ENCODE results near the gene RPL31.
"Not testable (repeated sequence)": the region's sequence is repeated elsewhere in the genome, so short reads cannot be mapped to it uniquely, and the experiment has no call there.

Gene RPL31

GRCh38 chr2:101030866-101031554, 28.9 kb downstream of the RPL31 start:
- no peak for DNase-seq

GRCh38 chr2:101032084-101032776, 30.1 kb downstream of the RPL31 start:
- DNase-seq: no peak

GRCh38 chr2:101036562-101036961, 34.5 kb downstream of the RPL31 start:
- DNase-seq: peak; percentile 26

- no peak for DNase-seq
Measured at GRCh38 chr2:101037161-101037755, 35.2 kb downstream of the RPL31 start.

- no peak for DNase-seq
Measured at GRCh38 chr2:101038455-101039255, 36.6 kb downstream of the RPL31 start.

GRCh38 chr2:101040072-101040471, 38.0 kb downstream of the RPL31 start:
- DNase-seq: no peak

GRCh38 chr2:101040761-101041160, 38.7 kb downstream of the RPL31 start:
- no peak for DNase-seq

DNA sequence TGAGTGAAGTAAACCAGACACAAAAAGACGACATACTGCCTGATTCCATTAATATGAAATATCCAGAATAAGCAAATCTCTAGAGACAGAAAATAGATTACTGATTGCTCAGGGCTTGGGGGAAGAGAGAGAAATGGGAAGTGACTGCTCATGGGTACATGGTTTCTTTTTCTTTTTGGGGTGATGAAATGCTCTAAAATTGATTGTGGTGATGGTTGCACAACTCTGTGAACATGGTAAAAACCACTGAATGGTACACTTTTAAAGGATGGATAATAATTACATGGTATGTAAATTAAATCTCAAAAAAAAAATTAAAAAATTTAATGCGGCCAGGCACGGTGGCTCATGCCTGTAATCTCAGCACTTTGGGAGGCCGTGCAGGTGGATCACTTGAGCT, 39.3 kb downstream of the RPL31 start:
- DNase-seq: no peak

DNA sequence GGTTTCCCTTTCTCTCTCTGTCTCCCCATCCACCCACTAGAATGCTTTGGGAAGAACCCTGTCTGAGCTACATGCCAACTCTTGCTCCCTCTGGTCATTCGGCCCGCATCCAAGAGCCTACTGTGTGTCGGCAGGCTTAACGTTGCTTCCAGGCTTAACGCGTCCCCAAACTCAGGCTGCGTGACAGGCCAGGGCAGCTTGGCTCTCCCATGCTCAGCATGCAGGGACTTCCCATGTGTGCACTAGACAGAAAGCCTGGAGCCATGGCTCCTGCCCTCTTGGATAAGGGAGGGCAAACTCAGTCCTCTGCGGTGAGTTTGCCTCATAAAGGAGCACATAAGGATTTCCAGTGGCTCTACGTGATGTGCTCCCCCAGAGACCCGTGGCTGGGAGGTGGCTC, 43.2 kb downstream of the RPL31 start:
- DNase-seq: no peak

GRCh38 chr2:101047075-101047766, 45.1 kb downstream of the RPL31 start:
- DNase-seq: no peak

DNA sequence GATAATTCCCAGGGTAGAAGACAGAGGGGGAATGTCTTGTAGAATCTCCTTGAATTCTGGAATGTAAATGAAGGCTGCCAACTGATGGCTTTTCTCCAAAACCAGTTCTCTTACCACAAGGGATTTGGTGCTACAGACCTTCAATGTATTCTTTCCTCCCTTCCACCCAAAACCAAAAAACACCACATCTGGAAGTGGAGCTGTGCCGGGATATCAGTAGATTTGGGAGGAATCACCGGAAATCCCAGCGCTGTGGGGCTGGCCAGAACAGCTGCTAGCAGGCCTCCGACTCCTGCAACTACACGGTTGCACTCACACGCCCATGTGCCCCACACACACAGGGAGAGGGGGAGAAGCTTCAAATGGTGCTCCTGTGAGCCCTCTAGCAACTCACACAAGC, 45.7 kb downstream of the RPL31 start:
- no peak for DNase-seq

DNA sequence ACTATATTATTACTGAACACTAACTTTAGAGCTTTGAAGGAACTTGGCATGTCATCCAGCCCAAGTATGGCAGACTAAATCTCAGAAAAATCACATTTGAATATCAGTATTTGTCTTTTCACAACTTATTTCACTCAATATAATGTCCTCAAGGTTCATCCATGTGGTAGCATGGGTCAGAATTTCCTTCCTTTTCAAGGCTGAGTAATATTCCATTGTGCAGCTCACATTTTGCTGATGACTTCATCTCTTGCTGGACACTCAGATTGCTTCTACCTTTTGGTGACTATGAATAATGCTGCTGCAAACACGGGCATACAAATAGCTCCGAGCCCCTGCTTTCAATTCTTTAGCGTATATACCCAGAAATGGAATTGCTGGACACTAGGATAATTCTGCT, 46.7 kb downstream of the RPL31 start:
- DNase-seq: no peak

DNA sequence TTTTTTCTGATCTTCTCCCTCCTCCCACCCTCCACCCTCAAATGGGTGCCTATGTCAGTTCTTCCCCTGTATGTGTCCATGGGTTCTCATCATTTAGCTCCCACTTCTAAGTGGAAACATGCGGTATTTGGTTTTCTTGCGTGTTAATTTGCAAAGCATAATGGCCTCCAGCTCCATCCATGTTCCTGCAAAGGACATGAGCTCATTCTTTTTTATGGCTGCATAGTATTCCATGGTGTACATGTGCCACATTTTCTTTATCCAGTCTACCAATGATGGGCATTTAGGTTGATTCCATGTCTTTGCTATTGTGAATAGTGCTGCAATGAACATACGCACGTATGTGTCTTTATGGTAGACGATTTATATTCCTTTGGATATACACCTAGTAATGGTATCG, 48.8 kb downstream of the RPL31 start:
- DNase-seq: not testable (repeated sequence)

- no peak for DNase-seq
Measured at GRCh38 chr2:101052147-101052546, 50.1 kb downstream of the RPL31 start.

- no peak for DNase-seq
Measured at GRCh38 chr2:101053117-101053516, 51.0 kb downstream of the RPL31 start.

Data from NCI-H1694 treated with DMSO at 0.1 percent for 48 hours (cell line).